SK-N-SH treated with all-trans-retinoic acid at 6 μM for 48 hours (cell line): ENCODE data around the gene CCN5.

Experiments used
- ARNTL ChIP-seq: fragments of 450-650 bp; formaldehyde crosslinking; IDR thresholded peaks from 2 replicates; pipeline ENCODE4 v1.5.0; 2020; ENCODE audit warnings: low read depth, mild to moderate bottlenecking, moderate library complexity, borderline replicate concordance
- CSDC2 ChIP-seq: fragments of 250-450 bp; sonication (Bioruptor Pico); IDR thresholded peaks from 2 replicates; pipeline ENCODE4 v1.5.0; 2020; ENCODE audit warnings: mild to moderate bottlenecking, moderate library complexity
- RARB ChIP-seq: fragments of 250-450 bp; sonication (Bioruptor Pico); IDR thresholded peaks from 2 replicates; pipeline ENCODE4 v1.8.0; 2021; ENCODE audit warnings: mild to moderate bottlenecking, moderate library complexity
- ZFP3 ChIP-seq: fragments of 250-450 bp; sonication (Bioruptor Pico); IDR thresholded peaks from 2 replicates; pipeline ENCODE4 v1.5.0; 2020; ENCODE audit warnings: mild to moderate bottlenecking, moderate library complexity
- ZNF565 ChIP-seq: fragments of 450-650 bp; formaldehyde crosslinking; conservative IDR thresholded peaks from 2 replicates; pipeline ENCODE4 v1.5.0; 2020; ENCODE audit warnings: low read depth, mild to moderate bottlenecking, moderate library complexity
- ZNF70 ChIP-seq: fragments of 450-650 bp; formaldehyde crosslinking; IDR thresholded peaks from 2 replicates; pipeline ENCODE4 v1.5.0; 2020; ENCODE audit warnings: mild to moderate bottlenecking, moderate library complexity
- TF ChIP-seq, protein P1 (sequence below): fragments of 250-450 bp; sonication (Bioruptor Pico); IDR thresholded peaks from 2 replicates; pipeline ENCODE4 v1.5.1; 2021; ENCODE audit warnings: mild to moderate bottlenecking, moderate library complexity
- TF ChIP-seq, protein P2 (sequence below): fragments of 250-450 bp; sonication (Bioruptor Pico); IDR thresholded peaks from 2 replicates; pipeline ENCODE4 v1.8.0; 2020; ENCODE audit warnings: mild to moderate bottlenecking, moderate library complexity, borderline replicate concordance
- TF ChIP-seq, protein P3 (sequence below): fragments of 250-450 bp; sonication (Bioruptor Pico); IDR thresholded peaks from 2 replicates; pipeline ENCODE4 v1.5.0; 2020; ENCODE audit warnings: mild to moderate bottlenecking, moderate library complexity
- TF ChIP-seq, protein P4 (sequence below): fragments of 250-450 bp; sonication (Bioruptor Pico); IDR thresholded peaks from 2 replicates; pipeline ENCODE4 v1.5.1; 2020; ENCODE audit warnings: low read depth, mild to moderate bottlenecking, moderate library complexity

DNA sequence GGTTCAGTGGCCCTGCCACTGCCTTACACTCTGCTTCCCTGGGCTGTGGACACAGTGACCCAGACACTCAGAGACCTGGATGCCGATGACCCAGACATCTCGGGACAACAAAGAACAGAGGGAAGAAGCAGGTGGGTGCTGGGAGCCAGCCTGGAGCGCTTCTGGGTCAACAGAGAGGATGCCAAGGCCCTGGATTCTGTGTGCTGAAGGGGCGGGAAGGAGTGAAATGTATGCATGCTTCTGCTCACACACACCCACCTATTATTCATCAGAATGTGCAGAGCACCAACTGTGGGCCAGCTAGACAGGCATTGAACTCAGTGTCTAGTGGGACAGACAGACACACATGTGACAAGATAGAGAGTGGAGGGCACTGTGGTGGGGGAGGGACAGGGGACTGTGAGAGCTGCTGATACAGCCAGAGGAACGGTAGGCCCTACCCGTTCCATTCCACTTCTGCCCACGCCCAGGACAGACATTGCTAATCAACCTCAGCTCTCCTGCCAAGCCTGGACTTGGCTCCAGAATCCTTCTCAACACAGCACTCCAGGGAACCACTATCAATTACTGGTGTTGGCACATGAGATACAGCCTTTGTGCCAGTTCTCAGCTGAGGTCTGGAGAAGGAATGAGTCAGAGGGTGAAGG, 50.7 kb downstream of the CCN5 start:
- TF ChIP-seq ZFP3 (CRISPR knock-in tag) (no peak), RARB (no peak), ZNF565 (CRISPR knock-in tag) (no peak), ZNF70 (no peak), CSDC2 (no peak), ARNTL (no peak)
- TF ChIP-seq, protein P1, sequence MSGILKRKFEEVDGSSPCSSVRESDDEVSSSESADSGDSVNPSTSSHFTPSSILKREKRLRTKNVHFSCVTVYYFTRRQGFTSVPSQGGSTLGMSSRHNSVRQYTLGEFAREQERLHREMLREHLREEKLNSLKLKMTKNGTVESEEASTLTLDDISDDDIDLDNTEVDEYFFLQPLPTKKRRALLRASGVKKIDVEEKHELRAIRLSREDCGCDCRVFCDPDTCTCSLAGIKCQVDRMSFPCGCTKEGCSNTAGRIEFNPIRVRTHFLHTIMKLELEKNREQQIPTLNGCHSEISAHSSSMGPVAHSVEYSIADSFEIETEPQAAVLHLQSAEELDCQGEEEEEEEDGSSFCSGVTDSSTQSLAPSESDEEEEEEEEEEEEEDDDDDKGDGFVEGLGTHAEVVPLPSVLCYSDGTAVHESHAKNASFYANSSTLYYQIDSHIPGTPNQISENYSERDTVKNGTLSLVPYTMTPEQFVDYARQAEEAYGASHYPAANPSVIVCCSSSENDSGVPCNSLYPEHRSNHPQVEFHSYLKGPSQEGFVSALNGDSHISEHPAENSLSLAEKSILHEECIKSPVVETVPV (CRISPR knock-in tag) = no peak
- TF ChIP-seq, protein P2, sequence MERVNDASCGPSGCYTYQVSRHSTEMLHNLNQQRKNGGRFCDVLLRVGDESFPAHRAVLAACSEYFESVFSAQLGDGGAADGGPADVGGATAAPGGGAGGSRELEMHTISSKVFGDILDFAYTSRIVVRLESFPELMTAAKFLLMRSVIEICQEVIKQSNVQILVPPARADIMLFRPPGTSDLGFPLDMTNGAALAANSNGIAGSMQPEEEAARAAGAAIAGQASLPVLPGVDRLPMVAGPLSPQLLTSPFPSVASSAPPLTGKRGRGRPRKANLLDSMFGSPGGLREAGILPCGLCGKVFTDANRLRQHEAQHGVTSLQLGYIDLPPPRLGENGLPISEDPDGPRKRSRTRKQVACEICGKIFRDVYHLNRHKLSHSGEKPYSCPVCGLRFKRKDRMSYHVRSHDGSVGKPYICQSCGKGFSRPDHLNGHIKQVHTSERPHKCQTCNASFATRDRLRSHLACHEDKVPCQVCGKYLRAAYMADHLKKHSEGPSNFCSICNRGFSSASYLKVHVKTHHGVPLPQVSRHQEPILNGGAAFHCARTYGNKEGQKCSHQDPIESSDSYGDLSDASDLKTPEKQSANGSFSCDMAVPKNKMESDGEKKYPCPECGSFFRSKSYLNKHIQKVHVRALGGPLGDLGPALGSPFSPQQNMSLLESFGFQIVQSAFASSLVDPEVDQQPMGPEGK (CRISPR knock-in tag) = no peak
- TF ChIP-seq, protein P3, sequence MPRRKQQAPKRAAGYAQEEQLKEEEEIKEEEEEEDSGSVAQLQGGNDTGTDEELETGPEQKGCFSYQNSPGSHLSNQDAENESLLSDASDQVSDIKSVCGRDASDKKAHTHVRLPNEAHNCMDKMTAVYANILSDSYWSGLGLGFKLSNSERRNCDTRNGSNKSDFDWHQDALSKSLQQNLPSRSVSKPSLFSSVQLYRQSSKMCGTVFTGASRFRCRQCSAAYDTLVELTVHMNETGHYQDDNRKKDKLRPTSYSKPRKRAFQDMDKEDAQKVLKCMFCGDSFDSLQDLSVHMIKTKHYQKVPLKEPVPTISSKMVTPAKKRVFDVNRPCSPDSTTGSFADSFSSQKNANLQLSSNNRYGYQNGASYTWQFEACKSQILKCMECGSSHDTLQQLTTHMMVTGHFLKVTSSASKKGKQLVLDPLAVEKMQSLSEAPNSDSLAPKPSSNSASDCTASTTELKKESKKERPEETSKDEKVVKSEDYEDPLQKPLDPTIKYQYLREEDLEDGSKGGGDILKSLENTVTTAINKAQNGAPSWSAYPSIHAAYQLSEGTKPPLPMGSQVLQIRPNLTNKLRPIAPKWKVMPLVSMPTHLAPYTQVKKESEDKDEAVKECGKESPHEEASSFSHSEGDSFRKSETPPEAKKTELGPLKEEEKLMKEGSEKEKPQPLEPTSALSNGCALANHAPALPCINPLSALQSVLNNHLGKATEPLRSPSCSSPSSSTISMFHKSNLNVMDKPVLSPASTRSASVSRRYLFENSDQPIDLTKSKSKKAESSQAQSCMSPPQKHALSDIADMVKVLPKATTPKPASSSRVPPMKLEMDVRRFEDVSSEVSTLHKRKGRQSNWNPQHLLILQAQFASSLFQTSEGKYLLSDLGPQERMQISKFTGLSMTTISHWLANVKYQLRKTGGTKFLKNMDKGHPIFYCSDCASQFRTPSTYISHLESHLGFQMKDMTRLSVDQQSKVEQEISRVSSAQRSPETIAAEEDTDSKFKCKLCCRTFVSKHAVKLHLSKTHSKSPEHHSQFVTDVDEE (CRISPR knock-in tag) = no peak
- TF ChIP-seq, protein P4, sequence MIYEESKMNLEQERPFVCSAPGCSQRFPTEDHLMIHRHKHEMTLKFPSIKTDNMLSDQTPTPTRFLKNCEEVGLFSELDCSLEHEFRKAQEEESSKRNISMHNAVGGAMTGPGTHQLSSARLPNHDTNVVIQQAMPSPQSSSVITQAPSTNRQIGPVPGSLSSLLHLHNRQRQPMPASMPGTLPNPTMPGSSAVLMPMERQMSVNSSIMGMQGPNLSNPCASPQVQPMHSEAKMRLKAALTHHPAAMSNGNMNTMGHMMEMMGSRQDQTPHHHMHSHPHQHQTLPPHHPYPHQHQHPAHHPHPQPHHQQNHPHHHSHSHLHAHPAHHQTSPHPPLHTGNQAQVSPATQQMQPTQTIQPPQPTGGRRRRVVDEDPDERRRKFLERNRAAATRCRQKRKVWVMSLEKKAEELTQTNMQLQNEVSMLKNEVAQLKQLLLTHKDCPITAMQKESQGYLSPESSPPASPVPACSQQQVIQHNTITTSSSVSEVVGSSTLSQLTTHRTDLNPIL = no peak
